ENCODE results near the gene MAN1A2. TPM values are rescaled to one million over a fixed set of nuclear protein-coding genes. Genes with fewer than 3 reads are reported as not detected.
"Not testable (repeated sequence)": the region's sequence is repeated elsewhere in the genome, so short reads cannot be mapped to it uniquely, and the experiment has no call there.

MAN1A2 gene
- total RNA-seq (2014; rRNA removed; shearing (Covaris generic)), result 32.3 and 32.8 TPM in 2 replicates
- polyA plus RNA-seq (2015; cell fraction: cytosol; rRNA removed), result 12.5 and 18.6 TPM in 2 replicates
- 13.8 and 24.9 TPM in 2 replicates for polyA plus RNA-seq (2015; cell fraction: nucleus; rRNA removed)

- in situ Hi-C loops (cut with HindIII; ENCODE audit: low pct_unique_long_range_greater_than_20kb, low sequenced_read_pairs), result no loop called here
- peak; percentile 56 for DNase-seq (ENCODE audit: low read depth, low spot score)
Observed at GRCh38 chr1:117367046-117368025, at the start of gene MAN1A2. MAN1A2 (plus strand) TSS chr1:117367449; CDS start chr1:117368184, 735 bp downstream.

GRCh38 chr1:117318011-117318410 lies 49.2 kb upstream of the MAN1A2 start:
- no peak for DNase-seq (ENCODE audit: low read depth, low spot score)
- in situ Hi-C loops (cut with HindIII; ENCODE audit: low pct_unique_long_range_greater_than_20kb, low sequenced_read_pairs), result no loop called here

GRCh38 chr1:117318426-117318825 lies 48.8 kb upstream of the MAN1A2 start:
- in situ Hi-C loops (cut with HindIII; ENCODE audit: low pct_unique_long_range_greater_than_20kb, low sequenced_read_pairs), result no loop called here
- DNase-seq (ENCODE audit: low read depth, low spot score), result no peak

GRCh38 chr1:117320515-117320914 lies 46.7 kb upstream of the MAN1A2 start:
- no peak for DNase-seq (ENCODE audit: low read depth, low spot score)
- in situ Hi-C loops (cut with HindIII; ENCODE audit: low pct_unique_long_range_greater_than_20kb, low sequenced_read_pairs), result no loop called here

GRCh38 chr1:117321680-117322609 lies 45.3 kb upstream of the MAN1A2 start:
- in situ Hi-C loops (cut with HindIII; ENCODE audit: low pct_unique_long_range_greater_than_20kb, low sequenced_read_pairs), result no loop called here
- no peak for DNase-seq (ENCODE audit: low read depth, low spot score)

- in situ Hi-C loops (cut with HindIII; ENCODE audit: low pct_unique_long_range_greater_than_20kb, low sequenced_read_pairs), result no loop called here
- no peak for DNase-seq (ENCODE audit: low read depth, low spot score)
Observed at GRCh38 chr1:117324357-117324756, 42.9 kb upstream of the MAN1A2 start.

GRCh38 chr1:117326035-117326434 lies 41.2 kb upstream of the MAN1A2 start:
- DNase-seq (ENCODE audit: low read depth, low spot score); in situ Hi-C loops (cut with HindIII; ENCODE audit: low pct_unique_long_range_greater_than_20kb, low sequenced_read_pairs): not testable (repeated sequence)

GRCh38 chr1:117327011-117327410 lies 40.2 kb upstream of the MAN1A2 start:
- no peak for DNase-seq (ENCODE audit: low read depth, low spot score)
- in situ Hi-C loops (cut with HindIII; ENCODE audit: low pct_unique_long_range_greater_than_20kb, low sequenced_read_pairs), result no loop called here

- in situ Hi-C loops (cut with HindIII; ENCODE audit: low pct_unique_long_range_greater_than_20kb, low sequenced_read_pairs), result no loop called here
- no peak for DNase-seq (ENCODE audit: low read depth, low spot score)
Observed at GRCh38 chr1:117335376-117336086, 31.7 kb upstream of the MAN1A2 start.

GRCh38 chr1:117336088-117336817 lies 31.0 kb upstream of the MAN1A2 start:
- DNase-seq (ENCODE audit: low read depth, low spot score), result peak; percentile 26
- in situ Hi-C loops (cut with HindIII; ENCODE audit: low pct_unique_long_range_greater_than_20kb, low sequenced_read_pairs), result no loop called here

- in situ Hi-C loops (cut with HindIII; ENCODE audit: low pct_unique_long_range_greater_than_20kb, low sequenced_read_pairs), result no loop called here
- DNase-seq (ENCODE audit: low read depth, low spot score), result peak; percentile 47
Observed at GRCh38 chr1:117339866-117340700, 27.2 kb upstream of the MAN1A2 start.

- DNase-seq (ENCODE audit: low read depth, low spot score), result no peak
- in situ Hi-C loops (cut with HindIII; ENCODE audit: low pct_unique_long_range_greater_than_20kb, low sequenced_read_pairs), result no loop called here
Observed at GRCh38 chr1:117341123-117341522, 26.1 kb upstream of the MAN1A2 start.

GRCh38 chr1:117342397-117342796 lies 24.9 kb upstream of the MAN1A2 start:
- in situ Hi-C loops (cut with HindIII; ENCODE audit: low pct_unique_long_range_greater_than_20kb, low sequenced_read_pairs), result no loop called here
- no peak for DNase-seq (ENCODE audit: low read depth, low spot score)

GRCh38 chr1:117346206-117346928 lies 20.9 kb upstream of the MAN1A2 start:
- DNase-seq (ENCODE audit: low read depth, low spot score), result no peak
- in situ Hi-C loops (cut with HindIII; ENCODE audit: low pct_unique_long_range_greater_than_20kb, low sequenced_read_pairs), result no loop called here

GRCh38 chr1:117347907-117348306 lies 19.3 kb upstream of the MAN1A2 start:
- DNase-seq (ENCODE audit: low read depth, low spot score), result no peak
- in situ Hi-C loops (cut with HindIII; ENCODE audit: low pct_unique_long_range_greater_than_20kb, low sequenced_read_pairs), result no loop called here

All from SK-MEL-5 (cell line).